ENCODE results near the gene OBSL1.

Gene OBSL1

GRCh38 chr2:219530048-219530963 is 41.0 kb downstream of the OBSL1 start:
- no peak for DNase-seq (ENCODE audit: low read depth)

DNA sequence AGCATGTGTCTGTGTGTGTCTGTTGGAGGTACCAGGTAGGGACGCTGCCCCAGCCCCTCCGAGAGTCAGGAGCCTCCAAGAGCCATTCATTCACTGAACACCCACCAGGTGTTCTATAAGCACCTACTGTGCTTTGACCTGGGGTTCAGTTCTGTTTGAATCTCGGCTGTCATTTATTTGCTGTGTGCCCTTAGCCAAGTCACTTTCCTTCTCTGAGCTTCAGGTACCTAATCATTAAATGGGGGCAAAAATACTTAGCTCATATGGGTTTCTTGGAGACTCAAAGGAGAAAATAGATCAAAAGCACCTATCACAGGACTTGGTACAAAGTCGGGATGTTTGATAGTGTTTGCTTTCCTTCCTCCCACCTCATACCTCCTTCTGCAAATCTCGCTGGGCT is 43.9 kb downstream of the OBSL1 start:
- no peak for DNase-seq (ENCODE audit: low read depth)

DNA sequence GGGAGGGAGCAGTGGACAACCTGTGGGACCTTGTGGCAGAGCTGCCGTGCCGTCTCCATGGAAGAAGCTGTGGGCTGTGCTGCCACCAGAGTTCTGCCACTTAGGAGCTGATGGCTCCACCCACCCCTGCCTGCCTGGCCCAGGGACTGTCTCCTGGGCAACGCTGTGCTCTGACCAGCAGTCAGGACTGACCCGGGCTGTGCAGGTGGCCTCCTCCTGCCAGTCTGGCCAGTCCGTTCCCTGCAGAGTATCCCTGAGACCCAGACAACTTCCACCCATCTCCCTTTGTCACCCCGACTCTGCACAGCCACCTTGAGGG is 44.3 kb downstream of the OBSL1 start:
- DNase-seq (ENCODE audit: low read depth): no peak

- no peak for DNase-seq (ENCODE audit: low read depth)
These were observed 44.8 kb downstream of the OBSL1 start for GRCh38 chr2:219526320-219527075.

DNA sequence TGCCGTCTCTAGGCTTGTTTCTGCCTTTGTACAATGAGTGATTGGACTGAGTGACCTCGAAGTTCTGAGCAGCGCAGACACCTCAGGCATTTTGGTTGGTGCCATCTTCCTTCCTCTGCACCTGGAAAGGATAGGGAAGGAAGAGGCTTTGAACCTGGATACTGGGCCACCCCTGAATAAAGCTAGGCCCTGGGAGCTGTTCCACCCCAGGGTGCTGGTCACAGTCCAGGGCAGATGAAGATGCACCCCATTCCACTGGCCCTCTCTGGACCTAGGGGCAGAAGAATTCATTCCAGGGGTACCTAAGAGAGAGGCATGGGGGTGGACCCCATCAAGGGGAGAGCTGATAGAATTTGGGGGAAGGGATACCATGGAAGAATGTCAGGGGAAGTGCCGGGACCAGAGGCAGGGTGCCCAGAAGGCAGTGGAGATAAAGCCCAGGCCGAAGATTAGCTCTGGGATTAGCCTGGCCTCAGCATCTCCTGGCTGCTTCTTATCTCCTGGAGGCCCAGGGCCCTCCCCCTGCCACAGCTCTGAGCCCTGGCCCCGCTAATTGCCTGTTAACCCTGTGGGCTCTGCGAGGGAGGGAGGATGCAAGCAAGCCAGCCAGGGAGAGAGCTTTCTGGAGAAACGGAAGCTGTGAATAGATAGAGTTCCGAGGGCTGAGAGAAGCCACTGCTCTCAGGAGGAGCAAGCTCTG is 45.7 kb downstream of the OBSL1 start:
- no peak for DNase-seq (ENCODE audit: low read depth)

GRCh38 chr2:219524817-219525216 is 46.5 kb downstream of the OBSL1 start:
- no peak for DNase-seq (ENCODE audit: low read depth)

GRCh38 chr2:219523031-219523671 is 48.2 kb downstream of the OBSL1 start:
- DNase-seq (ENCODE audit: low read depth): no peak

GRCh38 chr2:219522111-219523030 is 49.0 kb downstream of the OBSL1 start:
- DNase-seq (ENCODE audit: low read depth): peak; percentile 57

DNA sequence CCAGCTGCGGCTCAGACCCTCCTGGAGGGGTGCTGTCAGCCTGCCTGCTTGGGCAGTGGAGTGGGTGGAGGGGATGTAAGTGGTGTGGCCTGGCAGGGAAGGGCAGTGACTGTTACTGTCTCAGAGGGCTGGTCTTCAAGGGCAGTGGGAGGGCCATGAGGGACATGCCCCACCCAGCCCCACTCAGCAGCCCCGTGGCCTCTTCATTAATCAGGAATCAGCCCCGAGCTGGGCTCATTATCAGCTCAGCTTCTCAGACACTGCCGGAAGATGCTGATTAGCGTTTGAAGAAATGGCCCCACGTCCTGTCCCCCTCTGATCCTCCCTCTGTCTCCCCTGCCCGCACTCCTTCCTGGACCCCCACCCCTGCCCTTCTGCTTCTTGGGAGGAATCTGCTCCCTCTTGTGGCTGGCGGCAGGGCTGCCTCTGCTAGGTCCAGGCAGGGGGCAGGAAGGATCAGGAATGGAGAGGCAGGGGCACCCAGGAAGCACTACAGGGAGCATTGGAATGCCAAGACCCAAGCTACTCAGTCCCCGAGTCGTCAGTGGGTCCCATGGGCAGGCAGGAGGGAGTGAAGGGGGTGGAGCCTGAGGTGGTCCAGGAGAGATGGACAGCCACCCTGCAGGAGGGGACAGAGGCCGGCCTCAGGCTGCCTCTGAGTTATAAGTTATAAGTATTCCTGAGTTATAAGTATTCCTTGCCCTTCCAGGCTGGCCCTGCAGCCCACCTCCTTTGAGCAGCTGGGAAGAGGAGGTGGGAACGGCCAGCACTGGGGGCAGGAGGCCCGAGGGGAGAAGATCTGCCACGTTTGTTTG is 50.1 kb downstream of the OBSL1 start:
- DNase-seq (ENCODE audit: low read depth): no peak

DNA sequence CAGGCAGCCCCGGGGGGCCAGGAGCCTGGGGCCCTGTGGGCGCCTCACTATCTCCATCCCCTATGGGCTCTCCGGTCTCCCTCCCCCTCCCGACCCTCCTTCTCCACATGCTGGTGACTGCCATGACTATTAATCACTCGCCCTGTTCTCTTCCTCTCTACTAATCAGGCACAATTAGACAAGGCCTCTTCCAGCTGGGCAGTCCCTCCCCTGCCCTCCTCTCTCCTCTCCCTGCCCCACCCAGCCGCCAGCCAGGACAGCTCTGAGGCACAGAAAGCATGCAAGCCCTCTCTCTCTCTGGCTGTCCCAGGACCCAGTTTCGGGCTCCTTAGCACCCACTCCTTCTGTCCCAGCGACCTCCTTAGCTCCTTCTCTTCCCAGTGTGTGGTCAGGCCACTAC is 51.3 kb downstream of the OBSL1 start:
- no peak for DNase-seq (ENCODE audit: low read depth)

DNA sequence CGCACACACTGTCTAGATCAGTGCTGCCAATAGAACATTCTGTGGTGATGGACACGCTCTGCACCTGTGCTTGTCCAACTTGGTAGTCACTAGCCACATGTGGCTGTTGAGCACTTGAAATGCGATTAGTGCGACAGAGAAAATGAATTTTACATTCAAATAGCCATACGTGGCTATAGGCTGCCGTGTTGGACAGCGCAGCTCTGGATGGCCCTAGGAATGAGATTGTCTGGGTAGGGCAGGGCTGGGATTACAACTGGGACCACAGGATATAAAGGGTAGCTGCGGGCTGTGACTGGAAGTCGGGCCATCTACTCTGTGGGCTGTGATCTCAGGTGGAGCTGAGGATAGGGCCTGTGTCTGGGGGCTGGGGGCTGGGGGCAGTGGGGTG is 51.8 kb downstream of the OBSL1 start:
- no peak for DNase-seq (ENCODE audit: low read depth)

GRCh38 chr2:219517954-219518778 is 53.2 kb downstream of the OBSL1 start:
- no peak for DNase-seq (ENCODE audit: low read depth)

DNA sequence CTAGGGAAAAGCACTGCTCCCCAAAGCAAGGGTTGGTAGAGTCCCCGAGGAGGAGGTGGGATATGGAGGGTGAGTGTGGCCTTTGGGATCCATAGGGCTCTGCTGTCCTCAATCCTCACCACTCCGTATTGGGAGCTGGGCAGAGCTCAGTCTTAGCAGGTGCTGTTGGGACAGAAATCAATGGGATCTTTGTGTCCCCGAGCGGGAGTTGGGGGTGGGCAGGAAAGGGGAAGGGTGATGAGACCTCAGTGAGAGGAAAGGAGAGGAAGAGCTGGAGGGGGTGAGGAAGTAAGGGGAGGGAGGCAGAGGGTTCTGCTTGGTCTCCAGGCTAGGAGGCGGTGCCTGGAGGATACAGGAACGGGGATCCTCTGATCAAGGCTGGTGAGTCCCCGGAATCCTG is 54.5 kb downstream of the OBSL1 start:
- no peak for DNase-seq (ENCODE audit: low read depth)

GRCh38 chr2:219515874-219516629 is 55.3 kb downstream of the OBSL1 start:
- no peak for DNase-seq (ENCODE audit: low read depth)

DNA sequence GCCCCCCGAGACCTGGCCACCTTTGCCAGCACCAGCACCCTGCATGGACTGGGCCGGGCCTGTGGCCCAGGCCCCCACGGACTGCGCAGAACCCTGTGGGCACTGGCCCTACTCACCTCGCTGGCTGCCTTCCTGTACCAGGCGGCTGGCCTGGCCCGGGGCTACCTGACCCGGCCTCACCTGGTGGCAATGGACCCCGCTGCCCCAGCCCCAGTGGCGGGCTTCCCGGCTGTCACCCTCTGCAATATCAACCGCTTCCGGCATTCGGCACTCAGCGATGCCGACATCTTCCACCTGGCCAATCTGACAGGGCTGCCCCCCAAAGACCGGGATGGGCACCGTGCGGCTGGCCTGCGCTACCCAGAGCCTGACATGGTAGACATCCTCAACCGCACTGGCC is 56.5 kb downstream of the OBSL1 start:
- no peak for DNase-seq (ENCODE audit: low read depth)

DNA sequence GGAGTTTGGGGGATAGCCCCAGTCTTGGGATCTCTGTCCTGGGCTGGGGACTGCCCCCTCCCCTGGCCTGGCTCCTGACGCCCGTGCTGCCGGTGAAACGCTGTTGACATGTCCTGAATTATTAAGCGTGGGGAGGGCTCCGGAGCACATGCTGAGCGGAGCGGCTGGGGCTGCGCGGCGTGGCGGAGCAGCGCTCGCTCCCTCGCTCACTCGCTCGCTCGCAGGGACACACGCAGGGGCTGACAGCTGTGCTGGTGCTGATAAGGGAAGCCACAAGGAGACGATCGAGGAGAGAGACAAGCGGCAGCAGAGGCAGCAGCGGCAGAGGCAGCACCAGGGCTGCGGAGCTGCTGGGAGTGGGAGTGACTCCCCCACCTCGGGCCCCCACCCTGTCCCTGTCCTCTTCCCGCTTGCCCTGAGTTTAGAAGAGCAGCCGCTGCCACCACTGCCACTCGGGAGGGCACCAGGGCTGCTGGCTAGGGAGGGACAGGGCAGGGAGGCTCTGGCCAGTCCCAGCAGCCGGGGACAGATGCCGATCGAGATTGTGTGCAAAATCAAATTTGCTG is 57.1 kb downstream of the OBSL1 start, which contains the start of gene ASIC4:
Gene ASIC4, plus strand, starts transcription at position 287 of the 566 bp plus-strand sequence. Its CDS starts 243 bp downstream, at position 530.
- DNase-seq (ENCODE audit: low read depth): no peak

GRCh38 chr2:219513787-219514186 is 57.6 kb downstream of the OBSL1 start:
- no peak for DNase-seq (ENCODE audit: low read depth)

DNA sequence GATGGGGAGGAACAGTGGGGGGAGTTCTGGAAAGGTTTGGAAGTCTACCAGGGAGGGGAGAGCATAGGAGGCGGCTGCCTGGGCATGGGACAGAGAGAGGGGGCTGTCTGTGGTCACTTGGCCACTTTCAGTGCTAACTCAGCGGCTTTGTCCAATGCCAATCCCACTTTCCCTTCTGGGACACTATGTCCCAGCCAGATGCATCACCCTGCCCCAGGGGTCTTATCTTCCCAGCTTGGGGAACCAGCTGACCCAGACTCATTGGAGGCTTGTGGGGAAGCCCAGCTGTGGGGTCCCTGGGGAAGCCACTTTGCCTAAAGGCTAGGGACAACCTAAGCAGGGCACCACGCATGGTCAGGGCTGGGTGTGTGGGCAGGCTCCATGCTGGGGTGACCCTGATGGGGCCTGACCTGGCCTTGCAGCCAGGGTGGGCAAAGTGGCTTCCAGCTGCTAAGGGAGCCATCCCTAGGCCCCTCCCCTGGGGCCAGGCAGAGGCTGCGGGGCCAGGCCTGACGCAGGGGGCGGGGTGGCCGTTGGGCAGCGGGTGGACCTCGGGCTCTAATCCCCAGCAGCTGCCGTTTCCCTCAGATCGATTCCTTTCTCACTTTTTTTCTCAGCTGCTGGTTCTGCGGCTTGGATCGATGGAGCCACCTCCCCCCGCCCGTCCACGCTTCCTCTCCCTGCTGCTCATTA is 58.7 kb downstream of the OBSL1 start:
- no peak for DNase-seq (ENCODE audit: low read depth)

Measured in GM04503 (cell line).